Measurements from ENCODE around the gene TAF11L14. TPM values are rescaled to one million over a fixed set of nuclear protein-coding genes. Genes with fewer than 3 reads are reported as not detected.
"Not testable (repeated sequence)": the region's sequence is repeated elsewhere in the genome, so short reads cannot be mapped to it uniquely, and the experiment has no call there.

The TAF11L14 gene
- total RNA-seq (ENCODE audit: unreplicated experiment) = not detected
- long read RNA-seq = 0 reads

DNA sequence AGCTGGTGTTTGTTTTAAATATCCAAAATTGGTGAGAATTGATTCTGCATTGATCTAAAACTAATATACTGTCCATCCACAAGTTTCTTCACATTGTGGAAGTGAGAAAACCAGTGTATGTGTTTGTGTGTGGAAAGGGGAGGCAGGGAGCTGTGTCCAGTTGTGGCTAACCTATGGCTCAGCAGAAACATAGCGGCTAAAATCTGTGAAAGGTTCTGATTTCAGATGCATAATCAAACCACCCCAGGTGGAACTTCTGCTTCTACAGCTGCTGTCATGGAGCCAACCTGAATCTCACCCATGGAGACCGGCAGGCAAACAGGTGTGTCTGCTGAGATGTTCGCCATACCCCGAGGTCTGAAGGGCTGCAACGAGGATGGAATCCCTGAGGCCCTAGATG is at the start of gene TAF11L14:
TSS of gene TAF11L14 (plus strand) at position 301 of the 400 bp plus-strand sequence.
- no peaks in the 10 kb centered on the region for H3K9me3 Mint-ChIP-seq (ENCODE audit: unreplicated experiment)
- TF ChIP-seq, protein P1, sequence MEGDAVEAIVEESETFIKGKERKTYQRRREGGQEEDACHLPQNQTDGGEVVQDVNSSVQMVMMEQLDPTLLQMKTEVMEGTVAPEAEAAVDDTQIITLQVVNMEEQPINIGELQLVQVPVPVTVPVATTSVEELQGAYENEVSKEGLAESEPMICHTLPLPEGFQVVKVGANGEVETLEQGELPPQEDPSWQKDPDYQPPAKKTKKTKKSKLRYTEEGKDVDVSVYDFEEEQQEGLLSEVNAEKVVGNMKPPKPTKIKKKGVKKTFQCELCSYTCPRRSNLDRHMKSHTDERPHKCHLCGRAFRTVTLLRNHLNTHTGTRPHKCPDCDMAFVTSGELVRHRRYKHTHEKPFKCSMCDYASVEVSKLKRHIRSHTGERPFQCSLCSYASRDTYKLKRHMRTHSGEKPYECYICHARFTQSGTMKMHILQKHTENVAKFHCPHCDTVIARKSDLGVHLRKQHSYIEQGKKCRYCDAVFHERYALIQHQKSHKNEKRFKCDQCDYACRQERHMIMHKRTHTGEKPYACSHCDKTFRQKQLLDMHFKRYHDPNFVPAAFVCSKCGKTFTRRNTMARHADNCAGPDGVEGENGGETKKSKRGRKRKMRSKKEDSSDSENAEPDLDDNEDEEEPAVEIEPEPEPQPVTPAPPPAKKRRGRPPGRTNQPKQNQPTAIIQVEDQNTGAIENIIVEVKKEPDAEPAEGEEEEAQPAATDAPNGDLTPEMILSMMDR (IDR thresholded peaks at IDR 0.05; ENCODE audit: unreplicated experiment) = no peak
- no peaks in the 10 kb centered on the region for H3K27me3 Mint-ChIP-seq (ENCODE audit: unreplicated experiment)

DNA sequence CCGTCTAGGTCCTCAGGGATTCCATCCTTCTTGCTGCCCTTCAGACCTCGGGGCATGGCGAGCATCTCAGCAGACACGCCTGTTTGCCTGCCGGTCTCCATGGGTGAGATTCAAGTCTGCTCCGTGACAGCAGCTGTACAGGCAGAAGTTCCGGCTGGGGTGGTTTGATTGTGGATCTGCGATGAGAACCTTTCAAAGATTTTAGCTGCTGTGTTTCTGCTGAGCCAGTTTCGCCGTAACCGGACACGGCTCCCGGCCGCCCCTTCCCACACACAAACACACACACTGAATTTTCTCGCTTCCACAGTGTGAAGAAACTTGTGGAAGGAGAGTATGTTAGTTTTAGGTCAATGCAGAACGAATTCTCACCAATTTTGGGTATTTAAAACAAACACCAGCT is 48.6 kb upstream of the TAF11L14 start, which contains the start of gene TAF11L7:
TSS of gene TAF11L7 (minus strand) at position 101 of the 400 bp plus-strand sequence.
- H3K36me3 Mint-ChIP-seq (ENCODE audit: low read depth, unreplicated experiment); DNase-seq (ENCODE audit: low spot score); H3K4me1 Mint-ChIP-seq (ENCODE audit: unreplicated experiment); H3K27ac Mint-ChIP-seq (ENCODE audit: unreplicated experiment); H3K9me3 Mint-ChIP-seq (ENCODE audit: unreplicated experiment); H3K4me3 Mint-ChIP-seq (ENCODE audit: unreplicated experiment); H3K27me3 Mint-ChIP-seq (ENCODE audit: unreplicated experiment): not testable (repeated sequence)

More for the DNA sequence above, at the start of gene TAF11L14:
- no peaks in the 10 kb centered on the region for H3K4me1 Mint-ChIP-seq (ENCODE audit: unreplicated experiment)
- DNase-seq (ENCODE audit: low spot score) = no peak
- no peak within 1 kb of the TSS for H3K4me3 Mint-ChIP-seq (ENCODE audit: unreplicated experiment)
- H3K27ac Mint-ChIP-seq (ENCODE audit: unreplicated experiment) = no peak within 1 kb of the TSS
- H3K36me3 Mint-ChIP-seq (ENCODE audit: low read depth, unreplicated experiment) = no peaks in the 10 kb centered on the region

DNA sequence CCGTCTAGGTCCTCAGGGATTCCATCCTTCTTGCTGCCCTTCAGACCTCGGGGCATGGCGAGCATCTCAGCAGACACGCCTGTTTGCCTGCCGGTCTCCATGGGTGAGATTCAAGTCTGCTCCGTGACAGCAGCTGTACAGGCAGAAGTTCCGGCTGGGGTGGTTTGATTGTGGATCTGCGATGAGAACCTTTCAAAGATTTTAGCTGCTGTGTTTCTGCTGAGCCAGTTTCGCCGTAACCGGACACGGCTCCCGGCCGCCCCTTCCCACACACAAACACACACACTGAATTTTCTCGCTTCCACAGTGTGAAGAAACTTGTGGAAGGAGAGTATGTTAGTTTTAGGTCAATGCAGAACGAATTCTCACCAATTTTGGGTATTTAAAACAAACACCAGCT is 43.4 kb upstream of the TAF11L14 start, which contains the start of gene TAF11L8:
TSS of gene TAF11L8 (minus strand) at position 101 of the 400 bp plus-strand sequence.
- H3K4me3 Mint-ChIP-seq (ENCODE audit: unreplicated experiment); H3K4me1 Mint-ChIP-seq (ENCODE audit: unreplicated experiment); H3K27ac Mint-ChIP-seq (ENCODE audit: unreplicated experiment); H3K9me3 Mint-ChIP-seq (ENCODE audit: unreplicated experiment); DNase-seq (ENCODE audit: low spot score); H3K27me3 Mint-ChIP-seq (ENCODE audit: unreplicated experiment); H3K36me3 Mint-ChIP-seq (ENCODE audit: low read depth, unreplicated experiment): not testable (repeated sequence)

DNA sequence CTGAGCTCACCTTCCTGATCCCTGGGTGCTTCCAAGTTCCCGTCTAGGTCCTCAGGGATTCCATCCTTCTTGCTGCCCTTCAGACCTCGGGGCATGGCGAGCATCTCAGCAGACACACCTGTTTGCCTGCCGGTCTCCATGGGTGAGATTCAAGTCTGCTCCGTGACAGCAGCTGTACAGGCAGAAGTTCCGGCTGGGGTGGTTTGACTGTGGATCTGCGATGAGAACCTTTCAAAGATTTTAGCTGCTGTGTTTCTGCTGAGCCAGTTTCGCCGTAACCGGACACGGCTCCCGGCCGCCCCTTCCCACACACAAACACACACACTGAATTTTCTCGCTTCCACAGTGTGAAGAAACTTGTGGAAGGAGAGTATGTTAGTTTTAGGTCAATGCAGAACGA is 40.0 kb upstream of the TAF11L14 start, which contains the start of gene TAF11L9:
TSS of gene TAF11L9 (minus strand) at position 140 of the 400 bp plus-strand sequence.
- H3K9me3 Mint-ChIP-seq (ENCODE audit: unreplicated experiment); DNase-seq (ENCODE audit: low spot score): not testable (repeated sequence)

DNA sequence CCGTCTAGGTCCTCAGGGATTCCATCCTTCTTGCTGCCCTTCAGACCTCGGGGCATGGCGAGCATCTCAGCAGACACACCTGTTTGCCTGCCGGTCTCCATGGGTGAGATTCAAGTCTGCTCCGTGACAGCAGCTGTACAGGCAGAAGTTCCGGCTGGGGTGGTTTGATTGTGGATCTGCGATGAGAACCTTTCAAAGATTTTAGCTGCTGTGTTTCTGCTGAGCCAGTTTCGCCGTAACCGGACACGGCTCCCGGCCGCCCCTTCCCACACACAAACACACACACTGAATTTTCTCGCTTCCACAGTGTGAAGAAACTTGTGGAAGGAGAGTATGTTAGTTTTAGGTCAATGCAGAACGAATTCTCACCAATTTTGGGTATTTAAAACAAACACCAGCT is 36.5 kb upstream of the TAF11L14 start, which contains the start of gene TAF11L10:
TSS of gene TAF11L10 (minus strand) at position 101 of the 400 bp plus-strand sequence.
- H3K27me3 Mint-ChIP-seq (ENCODE audit: unreplicated experiment); H3K4me3 Mint-ChIP-seq (ENCODE audit: unreplicated experiment); H3K36me3 Mint-ChIP-seq (ENCODE audit: low read depth, unreplicated experiment); DNase-seq (ENCODE audit: low spot score); H3K27ac Mint-ChIP-seq (ENCODE audit: unreplicated experiment); H3K9me3 Mint-ChIP-seq (ENCODE audit: unreplicated experiment); H3K4me1 Mint-ChIP-seq (ENCODE audit: unreplicated experiment): not testable (repeated sequence)

More for the DNA sequence above, 40.0 kb upstream of the TAF11L14 start, which contains the start of gene TAF11L9:
- not testable (repeated sequence) for H3K4me3 Mint-ChIP-seq (ENCODE audit: unreplicated experiment); H3K27ac Mint-ChIP-seq (ENCODE audit: unreplicated experiment); H3K4me1 Mint-ChIP-seq (ENCODE audit: unreplicated experiment); H3K27me3 Mint-ChIP-seq (ENCODE audit: unreplicated experiment); H3K36me3 Mint-ChIP-seq (ENCODE audit: low read depth, unreplicated experiment)

DNA sequence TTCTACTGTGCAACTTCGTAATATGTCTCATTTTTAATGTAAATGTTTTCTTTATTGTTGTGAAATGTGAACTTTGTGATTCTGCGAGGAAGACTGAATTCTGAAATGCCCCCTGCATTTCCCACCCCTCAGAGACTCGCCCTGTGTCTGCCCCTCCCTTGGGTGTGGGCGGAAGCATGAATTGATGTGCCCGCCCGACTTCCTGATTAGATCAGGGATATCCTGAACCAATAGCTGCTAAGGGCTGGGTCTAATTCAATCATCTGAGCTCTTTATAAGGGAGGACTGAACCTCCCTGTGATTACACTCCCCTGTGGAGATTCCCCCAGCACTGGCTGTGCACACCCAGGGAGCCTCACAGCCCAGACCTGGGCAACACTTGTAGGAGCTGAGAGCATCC is 30.4 kb upstream of the TAF11L14 start, which contains the start of gene TAF11L11:
TSS of gene TAF11L11 (plus strand) at position 304 of the 400 bp plus-strand sequence.
- not testable (repeated sequence) for H3K4me3 Mint-ChIP-seq (ENCODE audit: unreplicated experiment); H3K27me3 Mint-ChIP-seq (ENCODE audit: unreplicated experiment); DNase-seq (ENCODE audit: low spot score); H3K4me1 Mint-ChIP-seq (ENCODE audit: unreplicated experiment); H3K9me3 Mint-ChIP-seq (ENCODE audit: unreplicated experiment); H3K36me3 Mint-ChIP-seq (ENCODE audit: low read depth, unreplicated experiment); H3K27ac Mint-ChIP-seq (ENCODE audit: unreplicated experiment)

DNA sequence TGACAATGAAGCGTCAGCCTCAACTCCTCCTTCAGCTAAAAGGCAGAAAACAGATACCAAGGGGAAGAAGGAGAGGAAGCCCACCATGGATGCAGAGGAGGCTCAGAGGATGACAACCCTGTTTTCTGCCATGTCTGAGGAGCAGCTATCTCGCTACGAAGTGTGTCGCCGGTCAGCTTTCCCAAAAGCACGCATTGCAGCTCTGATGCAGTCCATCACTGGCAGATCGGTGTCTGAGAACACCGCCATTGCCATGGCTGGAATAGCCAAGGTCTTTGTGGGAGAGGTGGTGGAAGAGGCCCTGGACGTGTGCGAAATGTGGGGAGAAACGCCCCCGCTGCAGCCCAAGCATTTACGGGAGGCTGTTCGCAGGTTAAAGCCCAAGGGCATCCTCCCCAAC is 29.3 kb upstream of the TAF11L14 start:
- peaks cover 4% of the 10 kb centered on the region for H3K9me3 Mint-ChIP-seq (ENCODE audit: unreplicated experiment)
- H3K4me1 Mint-ChIP-seq (ENCODE audit: unreplicated experiment) = peaks cover 3% of the 10 kb centered on the region
- peaks cover 1% of the 10 kb centered on the region for H3K27me3 Mint-ChIP-seq (ENCODE audit: unreplicated experiment)
- H3K27ac Mint-ChIP-seq (ENCODE audit: unreplicated experiment) = no peak overlapping the region
- DNase-seq (ENCODE audit: low spot score) = no peak
- H3K36me3 Mint-ChIP-seq (ENCODE audit: low read depth, unreplicated experiment) = no peaks in the 10 kb centered on the region
- no peak overlapping the region for H3K4me3 Mint-ChIP-seq (ENCODE audit: unreplicated experiment)
- TF ChIP-seq, protein P1 (IDR thresholded peaks at IDR 0.05; ENCODE audit: unreplicated experiment) = no peak

DNA sequence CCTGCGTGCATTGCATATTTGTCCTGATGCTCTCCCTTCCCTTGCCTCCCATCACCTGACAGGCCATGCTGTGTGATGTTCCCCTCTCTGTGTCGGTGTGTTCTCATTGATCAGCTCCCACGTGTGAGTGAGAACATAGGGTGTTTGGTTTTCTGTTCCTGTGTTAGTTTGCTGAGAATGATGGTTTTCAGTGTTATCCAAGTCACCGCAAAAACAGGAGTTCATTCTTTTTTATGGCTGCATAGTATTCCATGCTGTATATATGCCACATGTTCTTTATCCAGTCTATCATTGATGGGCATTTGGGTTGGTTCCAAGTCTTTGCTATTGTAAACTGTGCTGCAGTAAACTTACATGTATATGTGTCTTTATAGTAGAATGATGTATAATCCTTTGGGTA is 26.8 kb upstream of the TAF11L14 start:
- not testable (repeated sequence) for H3K36me3 Mint-ChIP-seq (ENCODE audit: low read depth, unreplicated experiment); H3K4me3 Mint-ChIP-seq (ENCODE audit: unreplicated experiment); H3K27me3 Mint-ChIP-seq (ENCODE audit: unreplicated experiment); DNase-seq (ENCODE audit: low spot score); H3K4me1 Mint-ChIP-seq (ENCODE audit: unreplicated experiment); H3K9me3 Mint-ChIP-seq (ENCODE audit: unreplicated experiment); H3K27ac Mint-ChIP-seq (ENCODE audit: unreplicated experiment)

DNA sequence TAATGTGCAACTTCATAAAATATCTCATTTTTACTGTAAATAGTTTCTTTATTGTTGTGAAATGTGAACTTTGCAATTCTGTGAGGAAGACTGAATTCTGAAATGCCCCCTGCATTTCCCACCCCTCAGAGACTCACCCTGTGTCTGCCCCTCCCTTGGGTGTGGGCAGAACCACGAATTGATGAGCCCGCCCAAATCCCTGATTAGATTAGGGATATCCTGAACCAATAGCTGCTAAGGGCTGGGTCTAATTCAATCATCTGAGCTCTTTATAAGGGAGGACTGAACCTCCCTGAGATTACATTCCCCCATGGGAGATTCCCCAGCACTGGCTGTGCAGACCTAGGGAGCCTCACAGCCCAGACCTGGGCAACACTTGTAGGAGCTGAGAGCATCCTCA is 24.2 kb upstream of the TAF11L14 start, which contains the start of gene TAF11L12:
TSS of gene TAF11L12 (plus strand) at position 301 of the 400 bp plus-strand sequence.
- not testable (repeated sequence) for H3K27ac Mint-ChIP-seq (ENCODE audit: unreplicated experiment); H3K36me3 Mint-ChIP-seq (ENCODE audit: low read depth, unreplicated experiment); H3K9me3 Mint-ChIP-seq (ENCODE audit: unreplicated experiment); H3K4me1 Mint-ChIP-seq (ENCODE audit: unreplicated experiment); DNase-seq (ENCODE audit: low spot score); H3K27me3 Mint-ChIP-seq (ENCODE audit: unreplicated experiment); H3K4me3 Mint-ChIP-seq (ENCODE audit: unreplicated experiment)
